GM12892 (cell line): Measurements from ENCODE around the gene ZNF365.

Experiments
- POLR2A ChIP-seq: IDR thresholded peaks from 2 replicates; pipeline ENCODE4 v1.6.1; 2011; ENCODE audit warnings: low read depth, low read length, control low read depth
- POLR2AphosphoS5 ChIP-seq: IDR thresholded peaks from 2 replicates; pipeline ENCODE4 v1.6.1; 2011; ENCODE audit warnings: low read depth, low read length, control low read depth
- TAF1 ChIP-seq: IDR thresholded peaks from 2 replicates; pipeline ENCODE4 v1.6.1; 2011; ENCODE audit warnings: low read depth, mild to moderate bottlenecking, control low read depth, low read length, borderline replicate concordance

GRCh38 chr10:62414359-62414758 is 40.2 kb downstream of the ZNF365 start:
- TF ChIP-seq TAF1 (no peak), POLR2AphosphoS5 (no peak), POLR2A (no peak)
